DOHH2 (cell line): ENCODE data around the gene PRM3.

Source experiments
- H3F3A ChIP-seq: fragments of 200-600 bp; sonication (generic), shearing (Covaris generic); 2 replicates; pipeline ENCODE4 v1.6.0; 2016; ENCODE audit warnings: antibody characterized with exemption, mild to moderate bottlenecking; ENCODE audit not compliant: control insufficient read depth, insufficient read depth
- H3K27ac ChIP-seq: fragments of 200-600 bp; sonication (generic); 2 replicates; pipeline ENCODE4 v1.5.1; 2014; ENCODE audit warnings: low read depth, mild to moderate bottlenecking, low read length, moderate library complexity
- H3K27me3 ChIP-seq: fragments of 200-600 bp; sonication (generic); 2 replicates; pipeline ENCODE4 v1.6.1; 2014; ENCODE audit warnings: mild to moderate bottlenecking, low read length, mixed read lengths; ENCODE audit not compliant: control insufficient read depth
- H3K36me3 ChIP-seq: fragments of 200-600 bp; sonication (generic); 2 replicates; pipeline ENCODE4 v1.6.1; 2014; ENCODE audit warnings: mild to moderate bottlenecking, low read length, moderate library complexity, mixed read lengths; ENCODE audit not compliant: control insufficient read depth
- H3K4me1 ChIP-seq: fragments of 200-600 bp; sonication (generic); 2 replicates; pipeline ENCODE4 v1.6.1; 2014; ENCODE audit warnings: mild to moderate bottlenecking, low read length, mixed read lengths; ENCODE audit not compliant: control insufficient read depth
- H3K4me2 ChIP-seq: fragments of 200-600 bp; sonication (generic); 2 replicates; pipeline ENCODE4 v1.6.0; 2014; ENCODE audit warnings: mild to moderate bottlenecking, low read length, moderate library complexity
- H3K4me3 ChIP-seq: fragments of 200-600 bp; sonication (generic); 2 replicates; pipeline ENCODE4 v1.5.1; 2014; ENCODE audit warnings: mild to moderate bottlenecking, low read length, mixed read lengths
- H3K79me2 ChIP-seq: fragments of 200-600 bp; sonication (generic); 2 replicates; pipeline ENCODE4 v1.6.1; 2014; ENCODE audit warnings: mild to moderate bottlenecking, low read length, mixed read lengths; ENCODE audit not compliant: control insufficient read depth
- H3K9me2 ChIP-seq: fragments of 200-600 bp; sonication (generic); replicated peaks from 2 replicates; pipeline ENCODE4 v1.6.1; 2014; ENCODE audit warnings: mild to moderate bottlenecking, low read length, mixed read lengths; ENCODE audit not compliant: control insufficient read depth
- H3K9me3 ChIP-seq: fragments of 200-600 bp; sonication (generic); 2 replicates; pipeline ENCODE4 v1.6.1; 2014; ENCODE audit warnings: antibody characterized with exemption, low read length, mixed read lengths; ENCODE audit not compliant: control insufficient read depth, insufficient read depth
- H4K20me1 ChIP-seq: fragments of 200-600 bp; sonication (generic); 2 replicates; pipeline ENCODE4 v1.6.0; 2014; ENCODE audit warnings: low read depth, mild to moderate bottlenecking, antibody characterized with exemption, low read length, moderate library complexity; ENCODE audit not compliant: control insufficient read depth, insufficient read depth
- EZH2phosphoT487 ChIP-seq: fragments of 200-600 bp; sonication (generic); IDR thresholded peaks from 2 replicates; pipeline ENCODE4 v1.6.1; 2017; ENCODE audit warnings: borderline replicate concordance, mild to moderate bottlenecking, antibody characterized with exemption, low read length, moderate library complexity, mixed read lengths
- TF ChIP-seq, protein P1 (sequence below): fragments of 200-600 bp; sonication (generic); IDR thresholded peaks from one replicate; pipeline ENCODE4 v1.5.1; 2014; ENCODE audit warnings: antibody characterized with exemption, mild to moderate bottlenecking, low read depth, low read length; ENCODE audit not compliant: poor library complexity, severe bottlenecking

Gene PRM3

DNA sequence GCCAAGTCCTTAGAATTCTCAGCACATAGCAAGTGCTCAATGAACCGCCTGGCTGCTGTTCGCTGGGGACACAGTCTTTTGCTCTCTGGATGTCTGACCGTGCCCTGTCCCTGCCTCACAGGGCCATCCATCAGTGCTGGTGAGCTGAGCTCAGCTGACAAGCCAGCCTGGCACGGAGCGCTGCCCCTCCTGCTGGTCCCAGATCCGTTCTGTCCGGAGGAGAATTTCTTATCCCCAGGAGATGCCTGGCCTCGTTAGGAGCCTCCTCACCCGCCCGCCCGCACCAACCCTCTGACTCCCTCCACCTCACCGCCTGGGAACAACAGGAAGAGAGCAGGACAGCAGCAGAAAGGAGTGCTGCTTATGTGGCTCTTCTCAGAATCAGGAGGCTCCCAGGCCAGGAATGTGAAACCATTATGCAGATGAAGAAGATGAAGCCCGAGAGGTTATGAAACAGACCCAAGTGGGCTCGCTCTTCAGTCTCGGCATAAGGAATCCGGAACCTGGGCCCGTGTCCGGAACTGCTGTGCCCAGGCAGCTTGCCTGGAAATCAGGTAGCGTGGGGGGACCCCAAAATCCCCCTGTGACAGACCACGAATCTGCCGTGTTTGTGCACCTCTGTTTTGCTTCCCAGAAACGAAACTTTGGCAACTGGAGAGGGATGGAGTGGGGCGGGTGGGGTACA is 43.0 kb upstream of the PRM3 start:
- TF ChIP-seq, protein P1, sequence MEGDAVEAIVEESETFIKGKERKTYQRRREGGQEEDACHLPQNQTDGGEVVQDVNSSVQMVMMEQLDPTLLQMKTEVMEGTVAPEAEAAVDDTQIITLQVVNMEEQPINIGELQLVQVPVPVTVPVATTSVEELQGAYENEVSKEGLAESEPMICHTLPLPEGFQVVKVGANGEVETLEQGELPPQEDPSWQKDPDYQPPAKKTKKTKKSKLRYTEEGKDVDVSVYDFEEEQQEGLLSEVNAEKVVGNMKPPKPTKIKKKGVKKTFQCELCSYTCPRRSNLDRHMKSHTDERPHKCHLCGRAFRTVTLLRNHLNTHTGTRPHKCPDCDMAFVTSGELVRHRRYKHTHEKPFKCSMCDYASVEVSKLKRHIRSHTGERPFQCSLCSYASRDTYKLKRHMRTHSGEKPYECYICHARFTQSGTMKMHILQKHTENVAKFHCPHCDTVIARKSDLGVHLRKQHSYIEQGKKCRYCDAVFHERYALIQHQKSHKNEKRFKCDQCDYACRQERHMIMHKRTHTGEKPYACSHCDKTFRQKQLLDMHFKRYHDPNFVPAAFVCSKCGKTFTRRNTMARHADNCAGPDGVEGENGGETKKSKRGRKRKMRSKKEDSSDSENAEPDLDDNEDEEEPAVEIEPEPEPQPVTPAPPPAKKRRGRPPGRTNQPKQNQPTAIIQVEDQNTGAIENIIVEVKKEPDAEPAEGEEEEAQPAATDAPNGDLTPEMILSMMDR, result no peak
- no peak for TF ChIP-seq EZH2phosphoT487
- Histone ChIP-seq H3K9me2 (no peaks in the 10 kb centered on the region), H3K4me1 (peaks cover 60% of the 10 kb centered on the region), H3K4me2 (no peak overlapping the region), H3K36me3 (no peaks in the 10 kb centered on the region), H3K27ac (no peak overlapping the region), H3K79me2 (no peaks in the 10 kb centered on the region), H4K20me1 (no peaks in the 10 kb centered on the region), H3K9me3 (no peaks in the 10 kb centered on the region), H3K4me3 (no peak overlapping the region), H3K27me3 (peaks cover 7% of the 10 kb centered on the region; the same call in 1 of the 2 replicates), H3F3A (0 out of 2 replicates have a peak, but pooled peaks cover 2% of the 10 kb centered on the region)

DNA sequence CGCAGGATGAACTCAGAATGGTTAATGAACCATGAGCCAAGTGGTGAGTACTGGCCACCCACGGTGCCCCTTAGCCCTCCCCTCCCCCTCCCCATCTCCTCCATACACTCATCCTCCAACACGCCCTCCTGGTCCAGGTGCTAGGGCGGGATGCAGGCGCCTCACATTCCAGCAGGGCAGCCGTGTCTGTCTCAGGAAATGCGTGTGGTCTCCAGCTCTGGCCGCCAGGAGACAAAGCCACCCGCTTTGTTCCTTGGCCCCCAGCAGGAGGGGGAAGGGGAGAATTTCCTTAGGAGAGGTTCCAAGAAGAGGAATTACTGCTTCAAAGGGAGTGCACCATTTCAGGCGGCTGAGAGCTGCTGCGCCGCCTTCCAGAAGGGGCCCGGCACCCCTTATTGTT is 42.1 kb upstream of the PRM3 start:
- H3K4me3 ChIP-seq, result no peak overlapping the region
- peaks cover 7% of the 10 kb centered on the region; the same call in 1 of the 2 replicates for H3K27me3 ChIP-seq
- no peaks in the 10 kb centered on the region for H3K9me2 ChIP-seq
- H3K9me3 ChIP-seq, result no peaks in the 10 kb centered on the region
- no peaks in the 10 kb centered on the region for H4K20me1 ChIP-seq
- no peaks in the 10 kb centered on the region for H3K79me2 ChIP-seq
- H3F3A ChIP-seq, result peaks cover 7% of the 10 kb centered on the region
- H3K36me3 ChIP-seq, result no peaks in the 10 kb centered on the region
- TF ChIP-seq, protein P1, result no peak
- TF ChIP-seq EZH2phosphoT487, result no peak
- 0 out of 2 replicates have a peak overlapping the region, but pooled peaks have one; percentile 13 for H3K4me2 ChIP-seq
- no peak overlapping the region for H3K27ac ChIP-seq
- peaks cover 69% of the 10 kb centered on the region for H3K4me1 ChIP-seq

DNA sequence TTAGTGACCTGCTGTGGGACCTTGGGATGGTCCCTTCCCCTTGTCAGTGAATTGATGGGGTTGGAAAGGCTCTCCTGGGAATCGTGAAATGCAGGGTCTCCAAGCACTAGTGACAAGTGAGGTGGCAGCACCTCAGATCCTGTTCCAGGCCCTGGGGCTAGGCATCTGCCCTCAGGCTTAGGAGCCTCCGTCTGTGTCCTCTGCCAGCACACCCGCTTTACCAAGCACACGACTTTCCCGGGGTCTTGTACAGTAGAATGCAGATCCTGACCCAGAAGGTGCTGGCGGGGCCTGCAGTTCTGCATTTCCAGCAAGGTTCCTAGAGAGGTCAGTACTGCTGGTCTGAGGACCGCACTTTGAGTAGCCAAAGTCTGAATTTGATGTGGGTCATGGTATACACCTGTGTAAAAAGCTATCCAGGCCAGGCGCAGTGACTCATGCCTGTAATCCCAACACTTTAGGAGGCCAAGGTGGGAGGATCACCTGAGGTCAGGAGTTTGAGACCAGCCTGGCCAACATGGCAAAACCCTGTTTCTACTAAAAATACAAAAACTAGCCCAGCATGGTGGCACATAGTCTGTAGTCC is 41.0 kb upstream of the PRM3 start:
- no peak overlapping the region for H3K27ac ChIP-seq
- no peaks in the 10 kb centered on the region for H3K9me3 ChIP-seq
- no peaks in the 10 kb centered on the region for H3K36me3 ChIP-seq
- no peak for TF ChIP-seq EZH2phosphoT487
- TF ChIP-seq, protein P1, result no peak
- H4K20me1 ChIP-seq, result no peaks in the 10 kb centered on the region
- 0 out of 2 replicates have a peak overlapping the region, but pooled peaks have one; percentile 13 for H3K4me2 ChIP-seq
- H3K9me2 ChIP-seq, result no peaks in the 10 kb centered on the region
- H3K27me3 ChIP-seq, result peaks cover 7% of the 10 kb centered on the region; the same call in 1 of the 2 replicates
- peaks cover 18% of the 10 kb centered on the region for H3F3A ChIP-seq
- peaks cover 72% of the 10 kb centered on the region for H3K4me1 ChIP-seq
- no peaks in the 10 kb centered on the region for H3K79me2 ChIP-seq
- no peak overlapping the region for H3K4me3 ChIP-seq
